ENCODE data around the gene FABP3.

The FABP3 gene

GRCh38 chr1:31372751-31373055 is 173 bp downstream of the FABP3 start:
- TF ChIP-seq, protein P1, sequence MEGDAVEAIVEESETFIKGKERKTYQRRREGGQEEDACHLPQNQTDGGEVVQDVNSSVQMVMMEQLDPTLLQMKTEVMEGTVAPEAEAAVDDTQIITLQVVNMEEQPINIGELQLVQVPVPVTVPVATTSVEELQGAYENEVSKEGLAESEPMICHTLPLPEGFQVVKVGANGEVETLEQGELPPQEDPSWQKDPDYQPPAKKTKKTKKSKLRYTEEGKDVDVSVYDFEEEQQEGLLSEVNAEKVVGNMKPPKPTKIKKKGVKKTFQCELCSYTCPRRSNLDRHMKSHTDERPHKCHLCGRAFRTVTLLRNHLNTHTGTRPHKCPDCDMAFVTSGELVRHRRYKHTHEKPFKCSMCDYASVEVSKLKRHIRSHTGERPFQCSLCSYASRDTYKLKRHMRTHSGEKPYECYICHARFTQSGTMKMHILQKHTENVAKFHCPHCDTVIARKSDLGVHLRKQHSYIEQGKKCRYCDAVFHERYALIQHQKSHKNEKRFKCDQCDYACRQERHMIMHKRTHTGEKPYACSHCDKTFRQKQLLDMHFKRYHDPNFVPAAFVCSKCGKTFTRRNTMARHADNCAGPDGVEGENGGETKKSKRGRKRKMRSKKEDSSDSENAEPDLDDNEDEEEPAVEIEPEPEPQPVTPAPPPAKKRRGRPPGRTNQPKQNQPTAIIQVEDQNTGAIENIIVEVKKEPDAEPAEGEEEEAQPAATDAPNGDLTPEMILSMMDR (conservative IDR thresholded peaks at IDR 0.05; ENCODE audit: control insufficient read depth, insufficient read depth, low read depth, low read length): no peak
- peak overlapping the region; percentile 33 for H3K4me3 ChIP-seq (ENCODE audit: control insufficient read depth, low read depth, low read length)
- DNase-seq (ENCODE audit: low read depth): no peak

- no peak for DNase-seq (ENCODE audit: low read depth)
- peak overlapping the region; percentile 24 for H3K4me3 ChIP-seq (ENCODE audit: control insufficient read depth, low read depth, low read length)
- TF ChIP-seq, protein P1 (conservative IDR thresholded peaks at IDR 0.05; ENCODE audit: control insufficient read depth, insufficient read depth, low read depth, low read length): no peak
Measured at GRCh38 chr1:31372051-31372450, 825 bp downstream of the FABP3 start.

DNA sequence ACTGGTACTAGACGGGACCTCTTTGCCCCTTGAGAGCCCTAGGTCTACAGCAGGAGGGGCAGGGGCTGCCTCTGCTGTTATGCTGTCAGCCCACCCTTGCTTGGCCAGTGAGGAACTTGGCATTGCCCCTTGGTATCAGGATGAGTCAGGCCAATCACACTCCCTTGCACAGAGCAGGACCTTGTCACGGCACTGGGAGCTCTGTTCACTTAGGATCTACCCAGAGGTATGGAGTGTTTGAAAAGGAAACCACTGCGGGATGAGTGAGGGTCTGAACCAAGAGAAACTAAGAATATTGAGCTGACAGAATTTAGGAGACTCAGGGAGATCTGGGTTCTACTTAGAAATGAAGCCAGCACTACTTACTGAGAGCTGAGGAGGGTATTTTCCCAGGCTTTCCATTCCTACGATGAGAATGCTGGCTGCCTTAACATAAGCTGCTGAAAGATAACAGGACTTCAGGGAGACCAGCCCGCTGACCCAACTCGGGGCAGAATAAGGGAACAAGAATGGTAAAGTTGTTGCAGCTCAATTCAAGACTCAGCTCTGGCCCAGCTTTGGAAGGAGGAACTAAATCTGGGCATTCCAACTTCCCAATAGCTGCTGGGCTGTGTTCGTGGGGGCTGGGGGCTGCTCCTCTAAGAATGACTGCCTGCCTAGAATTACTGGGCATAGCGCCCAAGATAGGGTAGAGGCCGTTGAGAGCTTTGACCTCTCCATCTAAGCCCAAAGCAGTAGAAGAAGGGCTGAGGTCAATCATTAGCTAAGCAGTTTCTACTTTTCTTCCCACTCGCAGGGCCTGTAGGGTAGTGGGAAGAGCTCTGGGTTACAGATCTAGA is 1.5 kb downstream of the FABP3 start:
- DNase-seq (ENCODE audit: low read depth): no peak
- TF ChIP-seq, protein P1 (conservative IDR thresholded peaks at IDR 0.05; ENCODE audit: control insufficient read depth, insufficient read depth, low read depth, low read length): no peak
- H3K4me3 ChIP-seq (ENCODE audit: control insufficient read depth, low read depth, low read length): peak overlapping the region; percentile 24

DNA sequence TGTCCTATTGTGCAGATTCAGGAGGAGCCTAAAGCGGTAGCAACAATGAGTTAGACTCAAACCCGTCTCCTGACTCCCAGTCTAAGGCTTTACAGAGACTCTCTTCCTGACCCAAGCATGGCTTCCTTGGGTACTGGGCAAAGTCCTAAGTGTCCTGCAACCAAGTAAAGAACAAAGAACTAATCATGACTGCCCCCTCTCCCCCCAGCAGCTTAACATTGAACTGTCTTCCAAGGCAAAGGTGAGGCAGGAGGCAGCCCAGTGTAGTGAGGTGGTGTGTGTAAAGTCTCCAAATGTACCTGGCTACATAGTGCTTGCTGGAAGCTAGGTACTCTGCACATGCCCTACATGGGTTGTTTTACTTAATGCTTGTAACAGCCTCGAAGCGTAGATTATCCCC is 2.3 kb downstream of the FABP3 start:
- no peak overlapping the region for H3K4me3 ChIP-seq (ENCODE audit: control insufficient read depth, low read depth, low read length)
- TF ChIP-seq, protein P1 (conservative IDR thresholded peaks at IDR 0.05; ENCODE audit: control insufficient read depth, insufficient read depth, low read depth, low read length): no peak

DNA sequence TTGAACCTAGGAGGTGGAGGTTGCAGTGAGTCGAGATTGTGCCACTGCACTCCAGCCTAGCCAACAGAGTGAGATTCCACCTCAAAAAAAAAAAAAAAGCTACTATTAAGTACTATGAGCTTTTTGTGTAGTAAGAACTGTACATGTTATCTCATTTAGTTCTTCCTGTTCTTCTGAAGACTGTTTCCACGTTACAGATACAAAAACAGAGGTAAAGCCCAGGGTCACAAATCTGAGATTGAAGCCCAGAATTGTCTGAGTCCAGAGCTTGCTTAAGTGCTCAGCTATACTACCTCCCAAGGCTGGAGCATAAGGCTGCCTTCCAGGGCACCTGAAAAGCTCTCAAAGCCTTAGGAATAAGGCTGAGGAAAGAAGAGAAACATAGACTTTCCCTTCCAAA is 2.9 kb downstream of the FABP3 start:
- TF ChIP-seq, protein P1 (conservative IDR thresholded peaks at IDR 0.05; ENCODE audit: control insufficient read depth, insufficient read depth, low read depth, low read length): no peak
- DNase-seq (ENCODE audit: low read depth): no peak
- H3K4me3 ChIP-seq (ENCODE audit: control insufficient read depth, low read depth, low read length): no peak overlapping the region

More for the DNA sequence above, 2.3 kb downstream of the FABP3 start:
- DNase-seq (ENCODE audit: low read depth): no peak

DNA sequence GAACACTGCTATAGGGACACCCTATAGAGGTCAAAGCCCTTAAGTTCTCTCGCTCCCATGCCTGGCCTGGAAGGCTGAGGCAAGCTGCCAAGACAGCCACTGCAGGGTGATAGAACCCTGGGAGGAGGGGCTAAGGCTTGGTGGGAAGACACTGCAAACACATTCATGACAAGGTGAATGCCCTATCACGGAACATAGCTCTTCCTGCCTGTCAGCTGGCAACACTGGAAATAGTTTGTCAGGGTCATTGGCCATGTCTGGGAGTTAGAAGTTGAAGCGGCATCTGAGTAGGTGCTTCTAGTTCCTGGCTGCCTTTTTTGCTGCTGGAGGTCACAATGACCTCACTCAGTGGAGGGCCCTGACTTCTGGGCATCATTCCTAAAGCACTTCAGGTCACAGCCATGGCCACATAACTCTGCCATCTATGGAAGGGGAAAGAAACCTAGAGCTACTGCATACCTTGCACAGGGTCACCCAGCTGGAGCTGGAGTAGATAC is 4.2 kb downstream of the FABP3 start:
- TF ChIP-seq, protein P1 (conservative IDR thresholded peaks at IDR 0.05; ENCODE audit: control insufficient read depth, insufficient read depth, low read depth, low read length): no peak
- H3K4me3 ChIP-seq (ENCODE audit: control insufficient read depth, low read depth, low read length): no peak overlapping the region
- no peak for DNase-seq (ENCODE audit: low read depth)
